ENCODE results near the gene FLYWCH2. TPM values are rescaled to one million over a fixed set of nuclear protein-coding genes. Genes with fewer than 3 reads are reported as not detected.

The FLYWCH2 gene
- total and polyA plus RNA-seq, 2 donors from 2014 or later: 31.3 to 52.5 TPM

DNA sequence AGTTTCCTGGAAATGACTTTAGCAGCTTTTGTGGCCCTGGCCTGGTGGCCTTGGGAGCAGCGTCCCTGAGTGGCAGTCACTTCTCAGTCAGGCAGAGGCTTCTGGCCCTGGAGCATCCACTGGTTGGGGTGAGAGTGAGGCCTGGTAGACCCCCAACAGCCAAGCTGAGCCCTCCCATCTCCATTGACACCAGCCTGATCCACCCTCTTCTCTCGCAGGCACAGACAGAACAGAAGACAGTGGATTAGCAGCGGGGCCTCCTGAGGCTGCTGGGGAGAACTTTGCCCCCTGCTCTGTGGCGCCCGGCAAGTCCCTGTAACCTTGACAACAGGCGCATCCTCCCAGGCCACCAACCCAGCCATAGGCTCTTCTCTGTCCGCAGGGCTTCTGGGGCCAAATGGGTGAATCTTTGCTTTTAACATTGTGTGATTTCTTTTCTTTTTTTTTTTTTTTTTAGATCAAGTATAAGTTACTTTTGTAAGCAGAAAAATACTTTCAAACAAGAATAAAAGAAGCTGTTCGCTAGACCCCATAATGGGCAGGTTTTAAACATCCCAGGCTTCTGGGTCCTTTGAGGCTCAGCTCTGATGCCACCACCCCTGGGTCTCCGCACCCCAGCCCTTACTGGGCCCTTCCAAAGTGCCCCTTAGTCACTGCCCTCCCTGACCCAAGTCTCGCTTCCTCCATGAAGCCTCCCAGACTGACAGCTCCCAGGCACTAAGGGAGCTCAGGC is 16.0 kb downstream of the FLYWCH2 start:
- H3K36me3 ChIP-seq (ENCODE audit: control insufficient read depth in 2 of 3, insufficient read depth in 3 of 3, low read length in 3 of 3): peaks cover 0 to 3% (median 3%) of the 10 kb centered on the region in 3 donors
- TF ChIP-seq, protein P1, sequence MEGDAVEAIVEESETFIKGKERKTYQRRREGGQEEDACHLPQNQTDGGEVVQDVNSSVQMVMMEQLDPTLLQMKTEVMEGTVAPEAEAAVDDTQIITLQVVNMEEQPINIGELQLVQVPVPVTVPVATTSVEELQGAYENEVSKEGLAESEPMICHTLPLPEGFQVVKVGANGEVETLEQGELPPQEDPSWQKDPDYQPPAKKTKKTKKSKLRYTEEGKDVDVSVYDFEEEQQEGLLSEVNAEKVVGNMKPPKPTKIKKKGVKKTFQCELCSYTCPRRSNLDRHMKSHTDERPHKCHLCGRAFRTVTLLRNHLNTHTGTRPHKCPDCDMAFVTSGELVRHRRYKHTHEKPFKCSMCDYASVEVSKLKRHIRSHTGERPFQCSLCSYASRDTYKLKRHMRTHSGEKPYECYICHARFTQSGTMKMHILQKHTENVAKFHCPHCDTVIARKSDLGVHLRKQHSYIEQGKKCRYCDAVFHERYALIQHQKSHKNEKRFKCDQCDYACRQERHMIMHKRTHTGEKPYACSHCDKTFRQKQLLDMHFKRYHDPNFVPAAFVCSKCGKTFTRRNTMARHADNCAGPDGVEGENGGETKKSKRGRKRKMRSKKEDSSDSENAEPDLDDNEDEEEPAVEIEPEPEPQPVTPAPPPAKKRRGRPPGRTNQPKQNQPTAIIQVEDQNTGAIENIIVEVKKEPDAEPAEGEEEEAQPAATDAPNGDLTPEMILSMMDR (IDR thresholded peaks at IDR 0.05; ENCODE audit: borderline replicate concordance, extremely low read depth, insufficient read depth): no peak
- H3K4me3 ChIP-seq (ENCODE audit: low read length in 3 of 3): no peak overlapping the region
- no peak overlapping the region for H3K27ac ChIP-seq (ENCODE audit: low read depth in 2 of 2, low read length in 2 of 2)
- H3K27me3 ChIP-seq (ENCODE audit: control insufficient read depth, insufficient read depth, low read length): no peaks in the 10 kb centered on the region
- peaks cover 3 to 4% (median 3%) of the 10 kb centered on the region in 3 donors for H3K4me1 ChIP-seq (ENCODE audit: control insufficient read depth in 2 of 3, insufficient read depth in 2 of 3, low read depth in 1 of 3, low read length in 3 of 3)
- intact Hi-C loops (cut with DNase I): no loop called here
- no peak for FAIRE-seq
- H3K9me3 ChIP-seq (ENCODE audit: control insufficient read depth in 2 of 3, insufficient read depth in 1 of 3, low read length in 3 of 3): no peaks in the 10 kb centered on the region
- no peak overlapping the region for H3K9ac ChIP-seq (ENCODE audit: low read length in 3 of 3)
- peak in 4 of 5 donors; percentile 36 to 43 (median 40) for DNase-seq

DNA sequence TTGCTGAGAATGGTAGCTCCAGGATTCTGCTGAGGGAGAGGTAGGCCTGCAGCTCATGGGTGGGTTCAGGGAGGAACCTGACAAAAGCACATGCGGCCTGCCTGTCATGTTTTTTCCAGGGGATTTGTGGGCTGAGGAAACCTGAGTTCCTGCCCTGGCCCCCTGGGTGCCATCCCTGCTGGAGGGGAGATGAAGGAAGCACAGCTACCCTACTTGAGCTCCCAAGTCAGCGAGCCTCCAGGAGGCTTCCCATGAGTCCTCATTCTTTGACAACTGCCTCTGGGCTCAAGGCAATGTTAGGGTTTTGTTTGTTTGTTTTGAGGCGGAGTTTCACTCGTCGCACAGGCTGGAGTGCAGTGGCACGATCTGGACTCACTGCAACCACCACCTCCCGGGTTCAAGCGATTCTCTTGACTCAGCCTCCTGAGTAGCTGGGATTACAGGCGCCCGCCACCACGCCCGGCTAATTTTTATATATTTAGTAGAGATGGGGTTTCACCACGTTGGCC is 16.6 kb downstream of the FLYWCH2 start:
- H3K4me3 ChIP-seq (ENCODE audit: low read length in 3 of 3): no peak overlapping the region
- no peak overlapping the region for H3K9ac ChIP-seq (ENCODE audit: low read length in 3 of 3)
- no peaks in the 10 kb centered on the region for H3K9me3 ChIP-seq (ENCODE audit: control insufficient read depth in 2 of 3, insufficient read depth in 1 of 3, low read length in 3 of 3)
- TF ChIP-seq, protein P1 (IDR thresholded peaks at IDR 0.05; ENCODE audit: borderline replicate concordance, extremely low read depth, insufficient read depth): no peak
- H3K36me3 ChIP-seq (ENCODE audit: control insufficient read depth in 2 of 3, insufficient read depth in 3 of 3, low read length in 3 of 3): peaks cover 0 to 3% (median 3%) of the 10 kb centered on the region in 3 donors
- no peaks in the 10 kb centered on the region for H3K27me3 ChIP-seq (ENCODE audit: control insufficient read depth, insufficient read depth, low read length)
- DNase-seq (peak in 1 of 5 donors; percentile 44), FAIRE-seq (no peak)
- intact Hi-C loops (cut with DNase I): no loop called here
- H3K4me1 ChIP-seq (ENCODE audit: control insufficient read depth in 2 of 3, insufficient read depth in 2 of 3, low read depth in 1 of 3, low read length in 3 of 3): peaks cover 3 to 4% (median 4%) of the 10 kb centered on the region in 3 donors
- H3K27ac ChIP-seq (ENCODE audit: low read depth in 2 of 2, low read length in 2 of 2): no peak overlapping the region

DNA sequence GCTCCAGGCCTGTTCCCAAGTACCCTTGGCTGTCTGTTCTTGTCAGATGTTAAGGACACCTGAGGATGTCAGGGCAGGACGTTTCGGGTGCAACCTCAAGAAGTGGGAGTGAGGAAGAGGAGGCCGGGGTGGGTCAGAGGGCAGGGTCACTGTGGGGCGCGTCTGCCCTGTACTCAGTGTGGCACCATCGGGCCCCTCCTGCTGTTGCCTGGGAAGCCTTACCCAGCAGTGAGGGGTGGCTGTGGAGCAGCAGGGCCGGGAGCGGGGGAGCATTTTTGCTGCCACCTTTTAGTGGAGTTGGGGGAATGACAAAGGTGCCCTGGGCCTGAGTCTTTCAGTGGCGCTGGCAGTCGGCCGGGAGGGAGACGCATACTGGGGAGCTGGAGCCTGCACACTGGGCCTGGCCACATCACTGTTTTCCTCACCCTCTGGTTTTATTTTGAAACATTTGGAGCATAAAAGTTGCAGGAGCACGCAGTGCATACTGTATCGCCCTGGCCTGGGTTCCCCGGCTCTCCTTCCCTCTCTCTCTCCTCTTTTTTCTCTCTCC is 17.6 kb downstream of the FLYWCH2 start:
- Histone ChIP-seq H3K9ac (ENCODE audit: low read length in 3 of 3) (no peak overlapping the region), H3K27ac (ENCODE audit: low read depth in 2 of 2, low read length in 2 of 2) (no peak overlapping the region), H3K9me3 (ENCODE audit: control insufficient read depth in 2 of 3, insufficient read depth in 1 of 3, low read length in 3 of 3) (no peaks in the 10 kb centered on the region), H3K27me3 (ENCODE audit: control insufficient read depth, insufficient read depth, low read length) (no peaks in the 10 kb centered on the region), H3K4me3 (ENCODE audit: low read length in 3 of 3) (no peak overlapping the region), H3K4me1 (ENCODE audit: control insufficient read depth in 2 of 3, insufficient read depth in 2 of 3, low read depth in 1 of 3, low read length in 3 of 3) (peaks cover 3 to 4% (median 4%) of the 10 kb centered on the region in 3 donors), H3K36me3 (ENCODE audit: control insufficient read depth in 2 of 3, insufficient read depth in 3 of 3, low read length in 3 of 3) (peaks cover 0 to 3% (median 2%) of the 10 kb centered on the region in 3 donors)
- TF ChIP-seq, protein P1 (IDR thresholded peaks at IDR 0.05; ENCODE audit: borderline replicate concordance, extremely low read depth, insufficient read depth): no peak
- intact Hi-C loops (cut with DNase I): no loop called here
- FAIRE-seq: no peak
- DNase-seq: peak in 1 of 5 donors; percentile 52
